SK-N-SH (cell line): Measurements from ENCODE around the gene PTGR2.

ENCODE experiments used
- CTCF ChIP-seq: fragments of 200-600 bp; sonication (generic); IDR thresholded peaks from 2 replicates; pipeline ENCODE4 v1.6.1; 2017; ENCODE audit warnings: antibody characterized with exemption, mild to moderate bottlenecking, moderate library complexity
- FOXJ3 ChIP-seq: sonication (generic); formaldehyde crosslinking; IDR thresholded peaks from 2 replicates; pipeline ENCODE4 v1.5.1; 2020; ENCODE audit warnings: mild to moderate bottlenecking, missing genetic modification reagents
- IRF3 ChIP-seq: fragments of 150-350 bp; IDR thresholded peaks from 2 replicates; pipeline ENCODE4 v1.6.1; 2016; ENCODE audit warnings: mild to moderate bottlenecking, low read depth, low read length
- JUND ChIP-seq: IDR thresholded peaks from 2 replicates; pipeline ENCODE4 v1.4.0; 2012
- SIN3A ChIP-seq: IDR thresholded peaks from 2 replicates; pipeline ENCODE4 v1.6.1; 2012; ENCODE audit warnings: low read depth, mild to moderate bottlenecking, low read length, moderate library complexity, borderline replicate concordance
- USF2 ChIP-seq: fragments of 150-350 bp; IDR thresholded peaks from 2 replicates; pipeline ENCODE4 v1.6.1; 2017; ENCODE audit warnings: antibody characterized with exemption, low read length, low read depth, borderline replicate concordance

- TF ChIP-seq CTCF (no peak), SIN3A (no peak), FOXJ3 (CRISPR knock-in tag) (no peak), USF2 (no peak), IRF3 (no peak), JUND (no peak)
Measured at GRCh38 chr14:73865534-73866113, 14.0 kb downstream of the PTGR2 start.
